H1 (cell line): ENCODE data around the gene DKK2. TPM values are rescaled to one million over a fixed set of nuclear protein-coding genes. Genes with fewer than 3 reads are reported as not detected.

ENCODE experiments used
- CTCF ChIA-PET: fragments of 300-600 bp; sonication (Branson Sonifier 250); formaldehyde crosslinking; loops from one replicate; lab custom pipeline; 2021; ENCODE audit not compliant: partially characterized antibody; lab: Charles Lee
- POLR2A ChIA-PET: fragments of 300-600 bp; sonication (Branson Sonifier 250); formaldehyde crosslinking; loops from one replicate; lab custom pipeline; 2021; ENCODE audit warnings: inconsistent platforms; ENCODE audit not compliant: partially characterized antibody; lab: Charles Lee
- DNase-seq, 2 experiments: peaks; one replicate each; pipeline versions ENCODE4 v3.0.0 to v3.0.0-alpha.2; 2010 to 2022; ENCODE audit warnings: low spot score in 2 of 2, low read depth in 1 of 2, mixed read lengths in 1 of 2
- FAIRE-seq: peaks from 2 replicates; lab custom pipeline; 2011; peaks lifted over from hg19 to GRCh38; lab: Jason Lieb, UNC
- H2AFZ ChIP-seq: 2 replicates; pipeline ENCODE4 v1.8.1; 2012; ENCODE audit warnings: low read length, inconsistent platforms
- H2AK5ac ChIP-seq: 2 replicates; pipeline ENCODE4 v1.6.1; 2013; ENCODE audit warnings: low read depth, low read length
- H2BK120ac ChIP-seq: replicated peaks from 2 replicates; pipeline ENCODE3; 2013; ENCODE audit warnings: low read depth, low read length, inconsistent platforms
- H2BK12ac ChIP-seq: 2 replicates; pipeline ENCODE4 v1.6.1; 2013; ENCODE audit warnings: low read depth, low read length
- H2BK15ac ChIP-seq: 2 replicates; pipeline ENCODE4 v1.6.1; 2013; ENCODE audit warnings: low read length
- H2BK20ac ChIP-seq: 2 replicates; pipeline ENCODE4 v1.6.1; 2013; ENCODE audit warnings: low read length
- H2BK5ac ChIP-seq: 2 replicates; pipeline ENCODE4 v1.6.1; 2013; ENCODE audit warnings: low read depth, low read length
- H3K14ac ChIP-seq: 2 replicates; pipeline ENCODE4 v1.6.1; 2013; ENCODE audit warnings: inconsistent platforms; ENCODE audit not compliant: insufficient read length
- H3K18ac ChIP-seq: 2 replicates; pipeline ENCODE4 v1.6.1; 2013; ENCODE audit warnings: low read length; ENCODE audit errors: extremely low read depth
- H3K23ac ChIP-seq: 2 replicates; pipeline ENCODE4 v1.6.1; 2013; ENCODE audit warnings: inconsistent platforms; ENCODE audit not compliant: insufficient read length
- H3K23me2 ChIP-seq: 2 replicates; pipeline ENCODE4 v1.6.1; 2013; ENCODE audit warnings: low read depth, low read length
- H3K27ac ChIP-seq: 2 replicates; pipeline ENCODE4 v1.6.1; 2011; ENCODE audit warnings: low read depth, low read length, inconsistent platforms
- H3K27me3 ChIP-seq, 4 experiments: replicated peaks in 1 of 4; 1 replicate in 1 of 4; 2 replicates in 3 of 4; pipeline versions ENCODE4 v1.6.1 to v1.8.1; 2011 to 2013; ENCODE audit warnings: low read length in 3 of 4, mild to moderate bottlenecking in 3 of 4, inconsistent platforms in 2 of 4, mixed read lengths in 2 of 4, moderate library complexity in 1 of 4; ENCODE audit not compliant: control insufficient read depth in 3 of 4, insufficient read depth in 3 of 4; ENCODE audit errors: extremely low read depth in 1 of 4
- H3K36me3 ChIP-seq, 4 experiments: 2 replicates each; pipeline versions ENCODE4 v1.6.1 to v1.8.1; 2011 to 2013; ENCODE audit warnings: mild to moderate bottlenecking in 4 of 4, low read length in 3 of 4, moderate library complexity in 2 of 4, control low read depth in 1 of 4, inconsistent platforms in 1 of 4; ENCODE audit not compliant: insufficient read depth in 4 of 4, control insufficient read depth in 2 of 4
- H3K4ac ChIP-seq: replicated peaks from 2 replicates; pipeline ENCODE3; 2013; ENCODE audit warnings: low read length, low read depth, mixed read lengths, inconsistent platforms; ENCODE audit not compliant: insufficient read length
- H3K4me1 ChIP-seq, 4 experiments: replicated peaks in 1 of 4; 1 replicate in 1 of 4; 2 replicates in 3 of 4; pipeline versions ENCODE4 v1.6.1 to v1.8.1; 2011 to 2013; ENCODE audit warnings: low read length in 3 of 4, inconsistent platforms in 2 of 4, mixed read lengths in 1 of 4; ENCODE audit not compliant: insufficient read depth in 4 of 4, control insufficient read depth in 3 of 4
- H3K4me2 ChIP-seq, 2 experiments: 2 replicates each; pipeline versions ENCODE4 v1.6.1 to v1.8.1; 2011 to 2013; ENCODE audit warnings: low read depth in 2 of 2, low read length in 2 of 2, control low read depth in 1 of 2, inconsistent platforms in 1 of 2, mild to moderate bottlenecking in 1 of 2; ENCODE audit not compliant: insufficient read depth in 1 of 2
- H3K4me3 ChIP-seq, 4 experiments: fragments of 200-600, 300-600 bp in 1 of 4; sonication (generic), shearing (Covaris generic), sonication (Bioruptor Twin) in 1 of 4; 2 replicates each; pipeline versions ENCODE4 v1.5.1 to v1.8.1; 2011 to 2016; ENCODE audit warnings: low read length in 4 of 4, low read depth in 3 of 4, control low read depth in 2 of 4, inconsistent platforms in 2 of 4, mild to moderate bottlenecking in 2 of 4, mixed read lengths in 1 of 4, moderate library complexity in 1 of 4; ENCODE audit not compliant: insufficient read depth in 2 of 4; ENCODE audit errors: extremely low read depth in 1 of 4
- H3K56ac ChIP-seq: replicated peaks from 2 replicates; pipeline ENCODE3; 2013; ENCODE audit warnings: low read depth, mild to moderate bottlenecking, mixed read lengths, low read length, inconsistent platforms; ENCODE audit not compliant: insufficient read length
- H3K79me1 ChIP-seq: 2 replicates; pipeline ENCODE4 v1.6.1; 2013; ENCODE audit warnings: low read depth, low read length, control low read depth
- H3K79me2 ChIP-seq, 2 experiments: 2 replicates each; pipeline versions ENCODE4 v1.6.1 to v1.8.1; 2012 to 2013; ENCODE audit warnings: low read length in 2 of 2, mild to moderate bottlenecking in 2 of 2, inconsistent platforms in 1 of 2; ENCODE audit not compliant: insufficient read depth in 2 of 2, control insufficient read depth in 1 of 2
- H3K9ac ChIP-seq, 4 experiments: replicated peaks in 1 of 4; 1 replicate in 1 of 4; 2 replicates in 3 of 4; pipeline versions ENCODE4 v1.6.1 to v1.8.1; 2011 to 2013; ENCODE audit warnings: low read depth in 3 of 4, low read length in 3 of 4, control low read depth in 2 of 4, mild to moderate bottlenecking in 2 of 4, moderate library complexity in 2 of 4, inconsistent platforms in 1 of 4; ENCODE audit errors: extremely low read depth in 1 of 4
- H3K9me3 ChIP-seq, 2 experiments: 2 replicates each; pipeline versions ENCODE4 v1.6.1 to v1.8.1; 2012 to 2013; ENCODE audit warnings: mild to moderate bottlenecking in 2 of 2, moderate library complexity in 2 of 2, control low read depth in 1 of 2, inconsistent platforms in 1 of 2, low read depth in 1 of 2, low read length in 1 of 2, mixed read lengths in 1 of 2; ENCODE audit not compliant: insufficient read depth in 2 of 2
- H4K20me1 ChIP-seq, 2 experiments: replicated peaks in 1 of 2; 2 replicates each; pipeline versions ENCODE3 to v1.8.1; 2011 to 2013; ENCODE audit warnings: inconsistent platforms in 2 of 2, low read length in 2 of 2, mild to moderate bottlenecking in 1 of 2; ENCODE audit not compliant: insufficient read depth in 2 of 2, control insufficient read depth in 1 of 2
- H4K5ac ChIP-seq: 2 replicates; pipeline ENCODE4 v1.6.1; 2013; ENCODE audit warnings: low read length, low read depth, mixed read lengths, inconsistent platforms; ENCODE audit not compliant: insufficient read length
- H4K8ac ChIP-seq: 2 replicates; pipeline ENCODE4 v1.8.0; 2013; ENCODE audit warnings: mild to moderate bottlenecking, moderate library complexity, low read length, inconsistent platforms; ENCODE audit not compliant: insufficient read depth; ENCODE audit errors: extremely low read depth
- H4K91ac ChIP-seq: replicated peaks from 2 replicates; pipeline ENCODE3; 2013; ENCODE audit warnings: low read length, mixed read lengths, inconsistent platforms; ENCODE audit not compliant: insufficient read length
- ASH2L ChIP-seq: fragments of 200-600, 300-600 bp; sonication (generic); IDR thresholded peaks from one replicate; pipeline ENCODE4 v1.7.1; 2017; ENCODE audit warnings: low read length
- CHD1 ChIP-seq: IDR thresholded peaks from 2 replicates; pipeline ENCODE4 v1.6.1; 2012; ENCODE audit warnings: low read depth, low read length, improper control_type of control experiment
- CREB1 ChIP-seq: IDR thresholded peaks from 2 replicates; pipeline ENCODE4 v1.6.1; 2012; ENCODE audit warnings: inconsistent platforms
- EZH2 ChIP-seq: fragments of 200-600 bp; sonication (generic); IDR thresholded peaks from 2 replicates; pipeline ENCODE4 v1.7.1; 2012; ENCODE audit warnings: low read depth, mild to moderate bottlenecking, moderate library complexity, low read length, inconsistent platforms; ENCODE audit not compliant: severe bottlenecking
- GABPA ChIP-seq: IDR thresholded peaks from 2 replicates; pipeline ENCODE4 v1.6.1; 2011; ENCODE audit warnings: mild to moderate bottlenecking, low read length, moderate library complexity, borderline replicate concordance; ENCODE audit not compliant: insufficient read depth
- KDM5A ChIP-seq: fragments of 200-600 bp; IDR thresholded peaks from 2 replicates; pipeline ENCODE4 v1.7.1; 2012; ENCODE audit warnings: mild to moderate bottlenecking, low read length, inconsistent platforms, mixed read lengths
- NANOG ChIP-seq: IDR thresholded peaks from 2 replicates; pipeline ENCODE4 v1.6.1; 2011; ENCODE audit warnings: low read length, low read depth, mild to moderate bottlenecking, inconsistent platforms; ENCODE audit not compliant: insufficient read depth, poor library complexity, severe bottlenecking
- SIN3A ChIP-seq, 2 experiments: IDR thresholded peaks in 1 of 2; conservative IDR thresholded peaks in 1 of 2; 2 replicates each; pipeline ENCODE4 v1.6.1; 2011 to 2012; ENCODE audit warnings: low read length in 2 of 2, improper control_type of control experiment in 1 of 2, low read depth in 1 of 2, mild to moderate bottlenecking in 1 of 2
- SP2 ChIP-seq: IDR thresholded peaks from 2 replicates; pipeline ENCODE4 v1.6.1; 2012; ENCODE audit warnings: mild to moderate bottlenecking, low read length, inconsistent platforms
- TAF7 ChIP-seq: optimal IDR thresholded peaks from 2 replicates; pipeline ENCODE3; 2011; ENCODE audit warnings: low read depth, mild to moderate bottlenecking, inconsistent platforms, low read length, moderate library complexity, borderline replicate concordance
- WGBS, 2 experiments: shearing (Covaris generic) in 1 of 2; methylation state at CpG; one replicate each; pipeline versions ENCODE4 v1.1.6 to v1.1.7; 2013 to 2015; ENCODE audit warnings: low lambda C conversion rate in 2 of 2, mixed read lengths in 2 of 2, inconsistent platforms in 1 of 2, low coverage in 1 of 2, missing lambda C conversion rate in 1 of 2; ENCODE audit not compliant: insufficient replicate concordance in 2 of 2, insufficient coverage in 1 of 2, insufficient read length in 1 of 2; ENCODE audit errors: extremely low coverage in 1 of 2, missing lambda C conversion rate in 1 of 2; 5-methylcytosine and 5-hydroxymethylcytosine counted together
- polyA plus RNA-seq, 7 experiments: library from polyadenylated mRNA; depleted of rRNA in 3 of 7; stranded (reverse) in 5 of 7; unstranded in 2 of 7; fragments of >200 nt in 5 of 7; fragments of 200-250 nt in 2 of 7; gene quantifications; 1 replicate in 5 of 7; 2 replicates in 1 of 7; 4 replicates in 1 of 7; pipeline versions ENCODE4 v1.2.1 to v1.2.3, GENCODE V29; 2011 to 2013; ENCODE audit warnings: missing spikeins in 2 of 7, mixed read lengths in 2 of 7
- total RNA-seq: library from RNA; stranded (reverse); fragmentation: NEBNext Ultra II Directional; extraction: Animal tissue kit (Norgen Biotek cat#: 25700); gene quantifications from 2 replicates; pipeline ENCODE4 v1.2.1, GENCODE V29; 2021

Gene DKK2
- total and polyA plus RNA-seq, 2 of the 8 experiments (the other 6 are each of a cell fraction or from before 2014, with no cell fraction given) = 0.09 to 0.13 TPM

DNA sequence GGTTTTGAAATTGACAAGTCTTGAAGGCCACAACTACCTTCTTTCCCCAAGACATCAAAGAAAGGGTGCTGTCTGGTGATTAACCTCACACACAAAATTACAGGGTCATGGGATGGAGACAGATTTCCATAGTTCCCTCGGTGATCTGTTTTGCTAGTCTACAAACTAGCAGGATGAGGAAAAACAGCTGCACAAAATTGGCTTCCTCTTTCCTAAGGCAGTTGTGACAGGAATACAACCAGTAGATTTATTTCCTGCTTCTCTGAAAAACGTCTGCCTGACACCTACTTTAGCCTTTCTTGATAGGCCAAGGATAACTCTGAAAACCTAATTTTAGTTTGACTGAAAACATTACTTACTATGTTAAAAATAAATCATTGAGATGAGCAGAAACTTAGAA, 39.6 kb downstream of the DKK2 start:
- no peaks in the 10 kb centered on the region for H3K23me2 ChIP-seq
- H3K9me3 ChIP-seq = no peaks in the 10 kb centered on the region
- no peaks in the 10 kb centered on the region for H3K79me1 ChIP-seq
- H3K4me3 ChIP-seq = no peak overlapping the region
- H2BK5ac ChIP-seq = no peak overlapping the region
- no peak overlapping the region for H2AFZ ChIP-seq
- H3K4ac ChIP-seq = no peak overlapping the region
- no peak overlapping the region for H2AK5ac ChIP-seq
- WGBS, 2 experiments = 80% methylated on average over 2 of the region's 2 CpGs; no CpG with 5 or more reads in 1 of the 2 experiments
- no peak overlapping the region for H2BK20ac ChIP-seq
- POLR2A ChIA-PET = no interaction called here
- no peak overlapping the region for H3K4me2 ChIP-seq
- peaks cover 0 to 3% (median 0%) of the 10 kb centered on the region in 4 experiments; a peak in 1 of 7 replicates for H3K4me1 ChIP-seq
- CTCF ChIA-PET = no interaction called here
- H4K5ac ChIP-seq = no peak overlapping the region
- no peak overlapping the region for H2BK120ac ChIP-seq
- no peaks in the 10 kb centered on the region for H3K27me3 ChIP-seq
- H3K36me3 ChIP-seq = no peaks in the 10 kb centered on the region; a peak in 1 of 8 replicates
- no peak overlapping the region for H3K23ac ChIP-seq
- H3K56ac ChIP-seq = no peak overlapping the region
- no peaks in the 10 kb centered on the region for H4K20me1 ChIP-seq
- H3K14ac ChIP-seq = no peak overlapping the region
- DNase-seq (no peak), FAIRE-seq (no peak)
- no peak overlapping the region for H3K27ac ChIP-seq
- TF ChIP-seq GABPA (no peak), NANOG (no peak), SIN3A (conservative IDR thresholded peaks at IDR 0.05 in 1 of 2, IDR thresholded peaks at IDR 0.05 in 1 of 2; ENCODE audit: low read depth in 1 of 2, low read length in 2 of 2) (no peak), TAF7 (no peak), ASH2L (no peak), CHD1 (no peak), KDM5A (no peak), EZH2 (no peak), SP2 (no peak), CREB1 (no peak)
- H4K91ac ChIP-seq = no peak overlapping the region
- no peak overlapping the region for H3K9ac ChIP-seq
- H3K18ac ChIP-seq = no peak overlapping the region
- H4K8ac ChIP-seq = no peak overlapping the region
- H2BK12ac ChIP-seq = no peak overlapping the region
- no peak overlapping the region for H2BK15ac ChIP-seq
- no peaks in the 10 kb centered on the region for H3K79me2 ChIP-seq
